ENCODE data around the gene SPTBN5.

The SPTBN5 gene

DNA sequence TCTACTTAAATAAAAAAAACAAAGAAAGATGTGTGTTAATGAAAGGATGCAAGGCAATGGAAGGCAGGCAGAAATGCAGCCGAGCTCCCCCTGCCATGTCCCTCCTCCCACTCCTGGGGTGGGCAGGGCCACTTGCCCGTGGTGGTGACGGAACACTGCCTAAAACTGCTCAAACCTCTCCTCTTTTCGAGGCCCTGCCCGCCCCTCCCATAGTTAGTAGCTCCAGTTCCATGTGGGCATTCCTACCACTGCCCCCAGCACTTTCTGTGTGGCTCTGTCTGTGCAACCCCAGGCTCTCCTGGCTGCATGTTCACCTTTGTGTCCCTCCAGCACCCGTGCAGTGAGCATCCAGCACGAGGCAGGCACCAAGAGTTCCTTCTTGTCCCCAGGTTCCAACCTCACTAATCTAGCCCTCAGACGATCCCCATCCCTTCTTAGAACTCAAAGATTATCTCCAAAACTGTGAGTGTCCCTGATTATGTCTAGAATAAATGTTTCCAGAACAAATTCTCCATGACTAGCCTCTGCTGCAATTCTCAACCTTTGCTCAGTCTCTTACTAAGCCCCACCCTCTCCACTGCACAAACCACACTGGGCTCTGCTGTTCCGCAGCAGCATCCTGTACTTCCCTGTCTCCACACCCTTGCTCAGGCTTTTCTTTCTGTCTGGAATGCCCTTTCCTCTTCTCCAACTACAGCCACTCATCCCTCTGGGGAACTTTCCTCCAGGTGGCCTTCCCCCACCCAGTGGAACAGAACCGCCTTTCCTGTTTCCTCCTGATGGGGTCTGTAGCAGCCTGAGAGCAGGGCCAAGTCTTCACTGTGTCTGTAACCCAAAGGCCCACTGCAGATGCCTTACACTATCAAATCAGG lies 32.6 kb upstream of the SPTBN5 start:
- DNase-seq (ENCODE audit: low read depth, low spot score): no peak

GRCh38 chr15:41925086-41925608 lies 31.3 kb upstream of the SPTBN5 start:
- no peak for DNase-seq (ENCODE audit: low read depth, low spot score)

DNA sequence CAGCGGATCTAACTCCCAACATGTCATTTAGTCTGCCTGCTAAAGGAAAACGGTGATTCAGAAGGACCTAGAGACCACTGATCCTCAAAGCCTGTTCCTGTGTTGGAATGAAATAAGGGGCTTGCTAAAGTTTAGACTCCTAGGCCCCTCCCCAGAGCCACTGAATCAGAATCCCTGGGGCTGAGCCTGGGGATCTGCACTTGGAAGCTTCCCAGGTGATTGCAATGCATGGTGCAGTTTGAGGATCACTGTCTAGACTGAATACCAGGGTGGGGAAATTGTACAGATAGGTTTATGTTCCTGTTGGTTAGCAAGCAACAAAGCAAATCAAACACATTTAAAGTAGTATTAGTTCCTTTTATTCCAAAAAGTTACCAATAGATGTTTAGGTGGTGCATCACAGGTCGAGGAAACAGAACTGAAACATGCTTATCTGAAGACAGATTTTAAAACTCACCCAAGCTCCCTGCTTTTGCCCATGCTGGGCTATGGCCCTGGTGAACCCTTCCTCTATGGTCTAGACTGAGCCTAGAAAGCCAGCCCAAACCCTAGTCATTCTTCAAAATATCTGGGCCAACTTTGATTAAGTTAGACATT lies 29.6 kb upstream of the SPTBN5 start:
- no peak for DNase-seq (ENCODE audit: low read depth, low spot score)

DNA sequence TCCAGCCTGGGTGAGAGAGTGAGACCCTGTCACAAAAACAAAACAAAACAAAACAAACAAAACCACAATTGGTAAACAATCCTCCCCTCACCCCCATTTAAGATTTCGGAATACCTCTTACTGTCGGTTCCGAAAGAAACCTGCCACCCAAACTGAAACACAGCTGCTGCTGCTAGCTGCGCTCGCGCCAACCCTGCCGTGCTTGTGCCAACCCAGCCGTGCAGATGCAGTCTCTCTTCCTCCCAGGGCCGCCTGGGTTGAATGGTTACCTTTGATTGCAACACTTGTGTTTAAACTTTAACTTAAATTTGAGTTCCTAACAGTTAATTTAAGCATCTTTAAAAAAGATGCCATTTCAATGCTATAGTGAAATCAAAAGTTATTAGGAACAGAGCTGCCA lies 28.5 kb upstream of the SPTBN5 start:
- no peak for DNase-seq (ENCODE audit: low read depth, low spot score)

DNA sequence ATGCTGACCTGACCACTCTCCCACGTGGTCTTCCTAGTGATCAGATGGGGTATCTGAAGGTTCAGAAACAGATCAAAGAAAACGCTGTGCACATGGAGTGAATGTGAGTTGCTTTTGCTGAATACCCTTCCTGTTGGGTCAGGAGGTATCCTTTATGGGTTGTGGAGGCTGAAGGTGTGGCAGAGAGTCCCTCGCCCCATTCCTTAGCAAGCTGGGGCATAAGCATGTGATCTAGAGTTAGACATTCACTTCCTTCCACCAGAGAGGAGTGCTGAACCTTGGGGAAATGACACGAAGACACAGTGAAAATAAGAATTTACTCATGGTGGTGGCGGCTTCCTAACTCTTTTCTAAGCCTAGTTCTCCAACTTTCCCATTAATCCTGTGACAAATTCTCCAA lies 27.8 kb upstream of the SPTBN5 start:
- DNase-seq (ENCODE audit: low read depth, low spot score): no peak

GRCh38 chr15:41921167-41921566 lies 27.3 kb upstream of the SPTBN5 start:
- DNase-seq (ENCODE audit: low read depth, low spot score): no peak

GRCh38 chr15:41919954-41920538 lies 26.2 kb upstream of the SPTBN5 start:
- DNase-seq (ENCODE audit: low read depth, low spot score): no peak

GRCh38 chr15:41919201-41919820 lies 25.5 kb upstream of the SPTBN5 start:
- DNase-seq (ENCODE audit: low read depth, low spot score): no peak

- DNase-seq (ENCODE audit: low read depth, low spot score): no peak
These were observed 24.8 kb upstream of the SPTBN5 start for GRCh38 chr15:41918506-41919126.

- DNase-seq (ENCODE audit: low read depth, low spot score): no peak
These were observed 24.0 kb upstream of the SPTBN5 start for GRCh38 chr15:41917767-41918430.

DNA sequence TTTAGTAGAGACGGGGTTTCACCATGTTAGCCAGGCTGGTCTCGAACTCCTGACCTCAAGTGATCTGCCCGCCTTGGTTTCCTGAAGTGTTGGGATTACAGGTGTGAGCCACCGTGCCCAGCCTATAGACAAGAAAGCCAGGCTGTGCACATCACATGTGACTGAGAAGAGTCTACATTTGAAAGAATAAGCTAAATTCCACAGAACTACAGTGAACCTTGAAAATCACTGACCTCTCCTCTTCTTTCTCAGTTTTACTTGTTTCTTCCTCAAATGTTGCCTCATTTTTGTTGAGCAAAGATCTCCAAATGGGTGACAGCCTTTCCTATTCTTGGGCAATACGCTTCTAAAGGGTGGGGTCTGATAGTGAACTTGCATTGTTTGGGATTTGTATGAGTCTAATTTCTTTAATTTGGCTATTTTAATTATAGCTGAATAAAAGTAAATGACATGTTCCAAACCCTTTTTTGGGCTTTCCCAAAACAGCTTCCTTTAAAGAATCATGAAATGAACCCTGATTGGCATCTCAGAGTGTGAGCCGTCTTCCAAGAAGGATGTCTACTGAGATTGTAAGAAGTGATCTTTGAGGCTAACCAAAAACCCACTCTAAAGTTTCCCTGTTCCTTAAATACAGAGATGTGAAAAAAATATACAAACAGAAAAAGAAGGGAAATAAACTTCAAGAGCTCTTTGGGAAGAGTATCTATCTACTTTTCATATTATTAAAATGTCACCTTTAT lies 21.6 kb upstream of the SPTBN5 start:
- DNase-seq (ENCODE audit: low read depth, low spot score): no peak

DNA sequence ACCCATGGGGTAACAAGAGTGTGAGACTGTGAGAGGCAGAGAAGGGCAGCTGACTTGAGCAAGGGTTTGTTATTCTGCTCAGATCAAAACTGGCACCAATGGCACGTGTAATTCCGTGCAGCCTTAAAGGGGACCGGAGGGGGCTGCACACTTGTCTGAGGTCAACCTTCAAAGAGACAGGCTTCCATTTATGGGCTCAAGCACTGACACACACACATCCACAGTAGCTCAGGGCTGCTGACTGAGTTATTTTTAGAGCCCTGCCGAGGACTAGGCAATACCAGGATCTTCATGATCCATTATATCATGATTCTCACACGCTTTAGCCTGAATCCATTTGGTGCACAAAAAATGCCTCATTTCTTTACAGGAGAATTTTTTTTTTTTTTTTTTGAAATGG lies 20.6 kb upstream of the SPTBN5 start:
- no peak for DNase-seq (ENCODE audit: low read depth, low spot score)

DNA sequence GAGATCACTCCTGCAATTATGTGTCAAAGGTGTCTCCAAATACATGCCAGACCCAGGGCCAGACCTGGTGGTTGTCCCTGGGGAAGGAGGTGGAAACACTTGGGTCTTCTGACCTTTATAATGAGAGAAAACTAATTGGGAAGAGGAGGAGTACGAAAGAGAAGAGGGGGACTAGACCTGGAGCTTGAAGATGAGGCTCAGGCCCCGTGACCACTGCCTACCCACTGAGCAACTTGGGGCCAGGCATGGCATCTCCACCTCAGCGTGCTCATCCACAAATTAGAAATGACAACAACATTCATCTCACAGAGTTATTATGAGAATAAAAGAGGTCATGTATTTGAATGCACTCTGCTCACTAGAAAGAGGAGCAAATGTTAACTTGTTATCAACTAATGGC lies 19.4 kb upstream of the SPTBN5 start:
- DNase-seq (ENCODE audit: low read depth, low spot score): no peak

DNA sequence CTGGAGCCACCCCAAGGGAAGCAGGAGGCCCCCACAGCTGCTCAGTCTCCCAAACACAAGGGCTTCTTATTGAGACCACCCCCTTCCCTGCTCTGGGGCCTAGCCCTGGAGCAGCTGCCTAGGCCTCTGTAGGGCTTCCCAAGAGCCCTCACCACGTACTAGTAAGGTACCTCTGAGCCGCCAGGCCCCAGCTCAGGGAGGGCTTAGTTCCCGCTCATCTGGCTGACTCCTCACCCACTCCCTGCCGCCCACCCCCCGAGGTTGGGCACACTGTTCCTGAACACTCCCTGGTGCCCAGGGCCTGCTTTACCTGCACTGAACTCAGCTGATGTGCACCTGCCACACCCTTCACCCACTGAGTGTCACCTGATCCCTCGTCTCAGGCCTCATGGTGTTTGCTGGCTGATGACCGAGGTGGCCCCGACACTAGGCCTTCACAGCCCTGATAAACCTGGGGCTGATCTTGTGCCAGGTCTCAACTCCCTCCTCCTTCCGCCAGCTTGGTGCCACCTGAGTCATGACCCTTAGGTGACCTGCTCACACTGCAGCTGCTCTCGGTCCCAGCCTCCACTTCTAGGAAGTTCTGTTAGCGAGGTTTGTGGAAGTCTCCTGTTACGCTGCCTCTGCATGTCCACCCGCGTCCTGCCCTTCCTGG lies 18.0 kb upstream of the SPTBN5 start:
- DNase-seq (ENCODE audit: low read depth, low spot score): no peak

GRCh38 chr15:41908736-41909461 lies 15.0 kb upstream of the SPTBN5 start:
- no peak for DNase-seq (ENCODE audit: low read depth, low spot score)

DNA sequence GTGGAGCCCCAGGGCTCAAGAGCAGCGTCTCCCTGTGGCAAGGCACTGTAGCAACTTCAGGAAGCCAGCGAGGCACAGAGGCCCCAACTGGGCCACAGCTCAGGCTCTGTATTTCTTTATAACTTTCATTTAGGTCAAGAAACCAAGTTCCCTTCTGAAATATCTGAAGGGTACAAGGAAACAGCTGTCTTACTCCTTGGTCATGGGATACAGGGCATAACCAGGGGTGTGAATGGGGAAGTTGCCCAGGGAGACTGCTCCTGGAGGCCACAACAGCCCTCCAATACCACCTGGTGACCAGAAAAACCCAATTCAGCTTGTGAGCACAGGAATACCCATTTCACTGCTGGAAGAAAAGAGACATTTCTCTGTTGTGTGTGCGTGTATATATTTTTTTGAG lies 13.3 kb upstream of the SPTBN5 start:
- no peak for DNase-seq (ENCODE audit: low read depth, low spot score)

DNA sequence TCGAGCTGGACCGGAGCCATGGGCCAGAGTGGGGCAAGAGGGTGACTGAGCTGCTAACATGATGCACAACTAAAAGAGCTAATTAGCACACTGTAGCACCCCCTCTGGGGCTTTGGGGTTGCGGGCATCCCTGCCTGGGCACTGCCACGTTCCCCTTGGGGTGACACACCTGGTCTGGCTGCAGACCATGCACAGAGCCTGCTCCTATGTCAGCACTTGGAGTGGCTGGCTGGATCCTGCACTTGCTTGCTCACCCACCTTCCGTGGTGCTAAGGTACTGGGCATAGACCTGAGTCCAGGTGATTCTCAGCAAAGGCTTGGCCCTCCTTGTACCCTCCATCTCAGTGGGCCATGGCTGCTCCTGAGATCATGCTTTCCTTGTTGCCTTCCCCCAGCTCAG lies 12.8 kb upstream of the SPTBN5 start:
- DNase-seq (ENCODE audit: low read depth, low spot score): no peak

DNA sequence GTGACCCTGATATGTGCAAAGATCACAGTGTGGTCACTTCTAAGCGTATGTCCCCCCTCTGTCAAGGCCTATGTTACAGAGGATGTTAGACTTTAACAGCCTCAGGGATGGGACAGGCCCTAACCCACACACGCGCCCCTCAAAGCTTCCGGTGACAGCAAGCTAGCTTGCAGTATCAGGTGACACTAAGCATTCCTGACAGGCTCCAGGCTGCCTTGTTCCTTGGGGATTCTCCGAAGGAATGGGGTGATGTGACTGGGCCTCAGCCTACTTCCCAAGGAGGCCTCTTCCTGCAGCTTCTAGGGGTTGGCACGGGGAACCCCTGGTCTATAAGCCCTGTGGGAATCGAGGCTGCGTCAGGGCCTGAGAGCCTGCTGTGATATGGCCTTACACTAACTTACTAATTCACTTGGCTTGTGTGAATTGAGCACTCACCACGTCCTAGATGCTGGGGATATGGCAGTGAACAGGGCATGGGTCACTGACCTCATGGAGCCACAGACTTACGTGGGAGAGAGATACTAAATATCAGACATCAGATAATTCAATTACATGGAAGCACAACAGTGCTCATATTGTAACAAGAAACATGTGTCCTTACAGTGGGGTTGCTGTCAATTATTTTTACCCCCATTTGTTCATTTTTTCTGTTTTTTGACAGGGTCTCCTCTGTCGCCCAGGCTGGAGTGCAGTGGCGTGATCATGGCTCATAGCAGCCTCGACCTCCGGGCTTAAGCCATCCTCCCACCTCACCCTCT lies 11.4 kb upstream of the SPTBN5 start:
- no peak for DNase-seq (ENCODE audit: low read depth, low spot score)
